HepG2 (cell line): ENCODE data around the gene CAMK1.

Experiments
- ETV5 ChIP-seq: IDR thresholded peaks from 2 replicates; pipeline ENCODE4 v1.6.1; 2018; ENCODE audit warnings: missing biosample characterization, missing genetic modification reagents, inconsistent platforms, borderline replicate concordance
- POGZ ChIP-seq: sonication (generic); formaldehyde crosslinking; IDR thresholded peaks from 2 replicates; pipeline ENCODE4 v1.4.0; 2020; ENCODE audit warnings: mild to moderate bottlenecking, missing genetic modification reagents
- RFX5 ChIP-seq: IDR thresholded peaks from 2 replicates; pipeline ENCODE4 v1.6.1; 2011; ENCODE audit warnings: low read depth, low read length, improper control_type of control experiment
- SIN3A ChIP-seq: IDR thresholded peaks from 2 replicates; pipeline ENCODE4 v1.6.1; 2011; ENCODE audit warnings: low read depth, mild to moderate bottlenecking, control low read depth, low read length, borderline replicate concordance
- ZC3H4 ChIP-seq: sonication (generic); formaldehyde crosslinking; IDR thresholded peaks from 2 replicates; pipeline ENCODE4 v1.4.0; 2020; ENCODE audit warnings: missing genetic modification reagents, borderline replicate concordance
- ZNF589 ChIP-seq: sonication (generic); formaldehyde crosslinking; conservative IDR thresholded peaks from 2 replicates; pipeline ENCODE4 v1.8.0; 2022; ENCODE audit warnings: mild to moderate bottlenecking, moderate library complexity, missing genetic modification reagents
- ZNF598 ChIP-seq: sonication (generic); formaldehyde crosslinking; IDR thresholded peaks from 2 replicates; pipeline ENCODE4 v1.5.1; 2020; ENCODE audit warnings: mild to moderate bottlenecking, missing genetic modification reagents, borderline replicate concordance
- TF ChIP-seq, protein P1 (sequence below): sonication (generic); formaldehyde crosslinking; IDR thresholded peaks from 2 replicates; pipeline ENCODE4 v1.8.1; 2023; ENCODE audit warnings: mild to moderate bottlenecking, missing genetic modification reagents, borderline replicate concordance
- TF ChIP-seq, protein P2 (sequence below): sonication (generic); formaldehyde crosslinking; IDR thresholded peaks from 2 replicates; pipeline ENCODE4 v1.4.0; 2020; ENCODE audit warnings: missing genetic modification reagents, mild to moderate bottlenecking, borderline replicate concordance
- TF ChIP-seq, protein P3 (sequence below): sonication (generic); formaldehyde crosslinking; conservative IDR thresholded peaks from 2 replicates; pipeline ENCODE4 v1.4.0; 2020; ENCODE audit warnings: missing genetic modification reagents

DNA sequence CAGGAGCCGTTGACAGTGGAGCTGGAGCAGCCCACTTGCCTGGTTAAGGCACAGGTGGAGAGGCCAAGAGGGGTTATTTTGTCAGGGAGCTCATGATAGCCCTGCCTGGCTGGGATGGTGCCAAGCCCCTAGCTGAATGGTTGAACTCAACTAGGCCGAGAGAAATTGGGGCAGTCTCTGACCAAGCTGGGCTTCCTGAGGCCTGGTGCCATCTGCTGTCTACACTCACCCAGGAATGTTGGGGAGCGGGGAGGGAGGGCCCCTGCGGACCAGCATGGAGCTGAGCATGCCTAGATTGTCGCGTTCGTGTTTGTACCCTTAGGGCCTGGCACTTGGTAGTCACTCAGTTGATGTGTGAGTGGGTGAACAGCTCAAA, 37.0 kb downstream of the CAMK1 start:
- TF ChIP-seq POGZ (CRISPR knock-in tag): no peak
- TF ChIP-seq, protein P1, sequence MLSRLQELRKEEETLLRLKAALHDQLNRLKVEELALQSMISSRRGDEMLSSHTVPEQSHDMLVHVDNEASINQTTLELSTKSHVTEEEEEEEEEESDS (CRISPR knock-in tag): no peak
- TF ChIP-seq ZNF589 (CRISPR knock-in tag): no peak
- no peak for TF ChIP-seq RFX5
- TF ChIP-seq ZNF598: no peak
- TF ChIP-seq, protein P2, sequence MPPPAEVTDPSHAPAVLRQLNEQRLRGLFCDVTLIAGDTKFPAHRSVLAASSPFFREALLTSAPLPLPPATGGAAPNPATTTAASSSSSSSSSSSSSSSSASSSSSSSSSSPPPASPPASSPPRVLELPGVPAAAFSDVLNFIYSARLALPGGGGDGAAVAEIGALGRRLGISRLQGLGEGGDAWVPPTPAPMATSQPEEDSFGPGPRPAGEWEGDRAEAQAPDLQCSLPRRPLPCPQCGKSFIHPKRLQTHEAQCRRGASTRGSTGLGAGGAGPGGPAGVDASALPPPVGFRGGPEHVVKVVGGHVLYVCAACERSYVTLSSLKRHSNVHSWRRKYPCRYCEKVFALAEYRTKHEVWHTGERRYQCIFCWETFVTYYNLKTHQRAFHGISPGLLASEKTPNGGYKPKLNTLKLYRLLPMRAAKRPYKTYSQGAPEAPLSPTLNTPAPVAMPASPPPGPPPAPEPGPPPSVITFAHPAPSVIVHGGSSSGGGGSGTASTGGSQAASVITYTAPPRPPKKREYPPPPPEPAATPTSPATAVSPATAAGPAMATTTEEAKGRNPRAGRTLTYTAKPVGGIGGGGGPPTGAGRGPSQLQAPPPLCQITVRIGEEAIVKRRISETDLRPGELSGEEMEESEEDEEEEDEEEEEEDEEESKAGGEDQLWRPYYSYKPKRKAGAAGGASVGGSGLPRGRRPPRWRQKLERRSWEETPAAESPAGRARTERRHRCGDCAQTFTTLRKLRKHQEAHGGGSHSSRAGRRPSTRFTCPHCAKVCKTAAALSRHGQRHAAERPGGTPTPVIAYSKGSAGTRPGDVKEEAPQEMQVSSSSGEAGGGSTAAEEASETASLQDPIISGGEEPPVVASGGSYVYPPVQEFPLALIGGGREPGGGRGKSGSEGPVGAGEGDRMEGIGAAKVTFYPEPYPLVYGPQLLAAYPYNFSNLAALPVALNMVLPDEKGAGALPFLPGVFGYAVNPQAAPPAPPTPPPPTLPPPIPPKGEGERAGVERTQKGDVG (CRISPR knock-in tag): no peak
- TF ChIP-seq, protein P3, sequence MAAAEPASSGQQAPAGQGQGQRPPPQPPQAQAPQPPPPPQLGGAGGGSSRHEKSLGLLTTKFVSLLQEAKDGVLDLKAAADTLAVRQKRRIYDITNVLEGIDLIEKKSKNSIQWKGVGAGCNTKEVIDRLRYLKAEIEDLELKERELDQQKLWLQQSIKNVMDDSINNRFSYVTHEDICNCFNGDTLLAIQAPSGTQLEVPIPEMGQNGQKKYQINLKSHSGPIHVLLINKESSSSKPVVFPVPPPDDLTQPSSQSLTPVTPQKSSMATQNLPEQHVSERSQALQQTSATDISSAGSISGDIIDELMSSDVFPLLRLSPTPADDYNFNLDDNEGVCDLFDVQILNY (CRISPR knock-in tag): no peak
- no peak for TF ChIP-seq ZC3H4
- TF ChIP-seq SIN3A: no peak
- TF ChIP-seq ETV5: no peak
